NCI-H187 treated with DMSO at 0.1 percent for 48 hours (cell line): Measurements from ENCODE around the gene SLC30A7.

Experiments
- DNase-seq: peaks from one replicate; lab custom pipeline; 2025; lab: John Stamatoyannopoulos, UW

Gene SLC30A7

GRCh38 chr1:100979631-100980030 lies 83.7 kb downstream of the SLC30A7 start:
- DNase-seq: no peak

GRCh38 chr1:100982793-100983192 lies 86.9 kb downstream of the SLC30A7 start:
- no peak for DNase-seq

GRCh38 chr1:100988121-100988520 lies 92.2 kb downstream of the SLC30A7 start:
- no peak for DNase-seq

- DNase-seq: no peak
These were observed 93.6 kb downstream of the SLC30A7 start for GRCh38 chr1:100989306-100990077.

GRCh38 chr1:100995198-100995988 lies 99.5 kb downstream of the SLC30A7 start:
- DNase-seq: no peak

- no peak for DNase-seq
These were observed 102.5 kb downstream of the SLC30A7 start for GRCh38 chr1:100998426-100998825.

GRCh38 chr1:101000131-101000873 lies 104.4 kb downstream of the SLC30A7 start:
- DNase-seq: no peak

GRCh38 chr1:101002551-101002950 lies 106.7 kb downstream of the SLC30A7 start:
- no peak for DNase-seq

GRCh38 chr1:101003012-101003650 lies 107.2 kb downstream of the SLC30A7 start:
- no peak for DNase-seq

GRCh38 chr1:101004061-101004460 lies 108.2 kb downstream of the SLC30A7 start:
- no peak for DNase-seq

- no peak for DNase-seq
These were observed 108.8 kb downstream of the SLC30A7 start for GRCh38 chr1:101004670-101005069.

- DNase-seq: no peak
These were observed 109.3 kb downstream of the SLC30A7 start for GRCh38 chr1:101005183-101005582.

- DNase-seq: no peak
These were observed 110.0 kb downstream of the SLC30A7 start for GRCh38 chr1:101005871-101006270.

GRCh38 chr1:101006553-101006952 lies 110.7 kb downstream of the SLC30A7 start:
- DNase-seq: no peak

GRCh38 chr1:101008229-101008834 lies 112.4 kb downstream of the SLC30A7 start:
- no peak for DNase-seq

GRCh38 chr1:101013776-101014175 lies 117.9 kb downstream of the SLC30A7 start:
- DNase-seq: no peak

GRCh38 chr1:101017448-101017847 lies 121.6 kb downstream of the SLC30A7 start:
- no peak for DNase-seq

GRCh38 chr1:101022294-101022693 lies 126.4 kb downstream of the SLC30A7 start:
- DNase-seq: no peak

- DNase-seq: no peak
These were observed 129.4 kb downstream of the SLC30A7 start for GRCh38 chr1:101025283-101025656.

GRCh38 chr1:101025657-101026429 lies 130.0 kb downstream of the SLC30A7 start, which contains the start of gene DPH5:
Gene DPH5 (minus strand): TSS chr1:101025784. CDS start chr1:101025443, 341 bp downstream.
- peak; percentile 24 for DNase-seq

GRCh38 chr1:101026430-101026788 lies 130.5 kb downstream of the SLC30A7 start:
- no peak for DNase-seq
